Upper lobe of left lung (tissue), 4 donors: Measurements from ENCODE around the gene WDR53.

Experiments
- EP300 ChIP-seq, 4 donors: sonication (generic); formaldehyde crosslinking; IDR thresholded peaks; one replicate each; pipeline ENCODE4 v1.5.1; 2017; ENCODE audit warnings: antibody characterized with exemption in 4 of 4, control low read depth in 2 of 4
- POLR2AphosphoS5 ChIP-seq, 2 donors: sonication (generic); formaldehyde crosslinking; IDR thresholded peaks; one replicate each; pipeline ENCODE4 v1.5.1; 2017; ENCODE audit warnings: antibody characterized with exemption in 2 of 2
- TF ChIP-seq, protein P1 (sequence below), 6 experiments: fragments of 450-650 bp in 4 of 6; fragments of 200-600 bp in 2 of 6; sonication (generic) in 2 of 6; IDR thresholded peaks; one replicate each; pipeline ENCODE4 v1.5.1; 2016 to 2019; ENCODE audit warnings: antibody characterized with exemption in 6 of 6

DNA sequence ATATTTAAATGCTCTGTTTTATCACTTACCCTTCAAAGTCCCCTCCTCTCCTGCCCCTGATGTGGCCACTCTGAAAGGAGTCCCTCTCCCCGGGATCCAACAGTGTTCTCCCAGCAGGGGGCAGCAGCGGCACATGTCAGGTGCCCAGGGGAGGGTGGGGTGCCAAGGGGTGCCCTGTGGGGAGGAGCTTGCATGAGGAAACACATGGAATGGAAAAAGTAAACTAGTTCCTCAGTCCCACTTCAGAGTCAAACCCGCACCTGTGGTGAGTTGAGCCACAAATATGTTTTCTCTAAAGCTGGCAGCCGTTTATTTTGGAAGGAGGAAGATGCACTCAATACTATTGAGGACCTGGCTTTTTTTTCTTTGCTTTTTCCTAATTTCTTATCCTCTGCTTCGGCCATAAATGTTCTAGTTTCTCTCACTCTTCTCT, 41.0 kb upstream of the WDR53 start:
- TF ChIP-seq, protein P1, sequence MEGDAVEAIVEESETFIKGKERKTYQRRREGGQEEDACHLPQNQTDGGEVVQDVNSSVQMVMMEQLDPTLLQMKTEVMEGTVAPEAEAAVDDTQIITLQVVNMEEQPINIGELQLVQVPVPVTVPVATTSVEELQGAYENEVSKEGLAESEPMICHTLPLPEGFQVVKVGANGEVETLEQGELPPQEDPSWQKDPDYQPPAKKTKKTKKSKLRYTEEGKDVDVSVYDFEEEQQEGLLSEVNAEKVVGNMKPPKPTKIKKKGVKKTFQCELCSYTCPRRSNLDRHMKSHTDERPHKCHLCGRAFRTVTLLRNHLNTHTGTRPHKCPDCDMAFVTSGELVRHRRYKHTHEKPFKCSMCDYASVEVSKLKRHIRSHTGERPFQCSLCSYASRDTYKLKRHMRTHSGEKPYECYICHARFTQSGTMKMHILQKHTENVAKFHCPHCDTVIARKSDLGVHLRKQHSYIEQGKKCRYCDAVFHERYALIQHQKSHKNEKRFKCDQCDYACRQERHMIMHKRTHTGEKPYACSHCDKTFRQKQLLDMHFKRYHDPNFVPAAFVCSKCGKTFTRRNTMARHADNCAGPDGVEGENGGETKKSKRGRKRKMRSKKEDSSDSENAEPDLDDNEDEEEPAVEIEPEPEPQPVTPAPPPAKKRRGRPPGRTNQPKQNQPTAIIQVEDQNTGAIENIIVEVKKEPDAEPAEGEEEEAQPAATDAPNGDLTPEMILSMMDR (IDR thresholded peaks at IDR 0.05): peak; percentile 80 to 89 (median 84)
- no peak for TF ChIP-seq POLR2AphosphoS5 (IDR thresholded peaks at IDR 0.05)
- TF ChIP-seq EP300 (IDR thresholded peaks at IDR 0.05): no peak
